DMS53 (cell line): ENCODE data around the gene SARDH.

ENCODE experiments used
- DNase-seq: peaks from one replicate; lab custom pipeline; 2025; lab: John Stamatoyannopoulos, UW

SARDH gene

GRCh38 chr9:133643978-133644760 is 94.0 kb downstream of the SARDH start:
- DNase-seq: no peak

DNA sequence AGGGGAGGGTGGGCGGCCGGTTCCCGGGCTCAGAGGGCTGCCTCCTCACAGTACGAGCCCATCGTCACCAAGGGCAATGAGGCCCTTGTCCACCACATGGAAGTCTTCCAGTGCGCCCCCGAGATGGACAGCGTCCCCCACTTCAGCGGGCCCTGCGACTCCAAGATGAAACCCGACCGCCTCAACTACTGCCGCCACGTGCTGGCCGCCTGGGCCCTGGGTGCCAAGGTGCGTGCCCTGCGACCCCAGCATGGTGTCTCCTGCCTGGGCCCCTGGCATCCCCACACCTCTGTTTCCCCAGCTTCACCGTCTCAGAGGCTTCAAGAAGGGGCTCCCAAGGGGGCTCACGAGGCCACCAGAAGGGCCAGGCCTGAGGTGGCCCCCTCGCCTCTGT is 94.8 kb downstream of the SARDH start:
- DNase-seq: no peak

DNA sequence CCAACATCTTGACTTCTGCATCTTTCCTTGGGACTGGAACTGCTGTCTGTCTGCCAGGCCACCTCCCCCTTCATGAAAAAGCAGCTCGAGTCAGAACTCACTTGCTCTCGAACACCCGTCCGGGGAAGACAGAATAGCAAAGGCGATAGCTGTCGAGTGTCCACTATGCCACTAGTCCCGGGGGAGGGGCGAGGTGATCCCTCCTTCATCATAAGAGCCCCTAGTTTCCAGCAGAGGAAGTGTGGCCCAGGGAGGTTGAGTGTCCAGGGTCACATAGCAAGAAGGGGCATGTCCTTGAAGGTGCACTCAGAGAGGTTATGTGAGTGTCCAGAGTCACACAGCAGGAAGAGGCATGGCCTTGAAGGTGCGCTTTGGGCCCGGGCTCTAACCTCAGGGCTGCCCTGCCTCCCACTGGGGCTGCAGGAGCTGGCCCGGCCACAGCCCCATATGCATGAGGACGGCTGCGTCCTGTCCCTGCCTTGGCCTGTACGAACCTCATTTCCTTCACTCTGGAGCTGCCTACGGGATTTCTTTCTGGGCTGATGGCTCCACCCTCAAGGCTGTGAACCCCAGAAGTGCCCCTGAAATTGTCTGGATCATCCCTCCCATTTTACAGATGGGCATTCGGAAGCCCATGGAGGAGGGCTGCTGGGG is 95.3 kb downstream of the SARDH start:
- DNase-seq: no peak

DNA sequence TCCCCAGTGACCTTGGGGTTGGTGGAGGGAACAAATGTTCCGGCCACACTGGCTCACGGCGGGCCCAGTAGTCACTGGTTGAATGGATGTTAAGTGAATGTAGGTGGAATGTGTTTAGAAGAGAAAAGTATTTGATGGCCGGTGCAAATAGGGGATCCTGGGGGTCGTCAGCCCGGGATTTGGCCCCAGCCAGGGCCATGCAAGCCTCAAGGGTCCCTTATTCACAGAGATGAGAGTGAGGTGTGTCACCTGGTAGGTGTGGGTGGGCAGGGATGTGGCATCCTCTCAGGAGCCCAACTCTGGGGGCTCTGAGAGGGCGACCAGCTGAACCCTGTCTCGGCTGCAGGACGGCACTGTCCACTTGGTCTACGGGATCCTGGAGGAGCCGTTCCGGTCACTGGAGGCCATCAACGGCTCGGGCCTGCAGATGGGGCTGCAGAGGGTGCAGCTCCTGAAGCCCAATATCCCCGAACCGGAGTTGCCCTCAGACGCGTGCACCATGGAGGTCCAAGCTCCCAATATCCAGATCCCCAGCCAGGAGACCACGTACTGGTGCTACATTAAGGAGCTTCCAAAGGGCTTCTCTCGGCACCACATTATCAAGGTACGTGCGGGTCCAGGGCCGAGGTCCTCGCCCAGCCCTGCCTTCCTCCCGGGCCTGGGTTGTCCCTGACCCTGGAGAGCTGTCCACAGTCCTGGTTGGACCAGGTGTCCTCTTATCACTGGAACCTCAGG is 96.1 kb downstream of the SARDH start:
- no peak for DNase-seq

DNA sequence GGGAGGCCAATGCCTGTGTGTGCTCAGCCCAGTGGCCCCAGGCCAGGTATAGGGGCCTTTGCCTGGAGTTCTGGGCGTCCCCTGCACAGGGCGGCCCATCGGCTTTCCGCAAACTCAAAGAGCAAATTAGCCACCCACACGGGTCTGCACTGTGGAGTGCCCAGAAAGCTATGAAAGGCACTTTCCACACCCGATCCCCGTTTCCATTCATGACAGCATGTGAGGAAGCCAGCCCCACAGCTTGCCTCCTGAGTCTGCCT is 96.8 kb downstream of the SARDH start:
- DNase-seq: no peak

DNA sequence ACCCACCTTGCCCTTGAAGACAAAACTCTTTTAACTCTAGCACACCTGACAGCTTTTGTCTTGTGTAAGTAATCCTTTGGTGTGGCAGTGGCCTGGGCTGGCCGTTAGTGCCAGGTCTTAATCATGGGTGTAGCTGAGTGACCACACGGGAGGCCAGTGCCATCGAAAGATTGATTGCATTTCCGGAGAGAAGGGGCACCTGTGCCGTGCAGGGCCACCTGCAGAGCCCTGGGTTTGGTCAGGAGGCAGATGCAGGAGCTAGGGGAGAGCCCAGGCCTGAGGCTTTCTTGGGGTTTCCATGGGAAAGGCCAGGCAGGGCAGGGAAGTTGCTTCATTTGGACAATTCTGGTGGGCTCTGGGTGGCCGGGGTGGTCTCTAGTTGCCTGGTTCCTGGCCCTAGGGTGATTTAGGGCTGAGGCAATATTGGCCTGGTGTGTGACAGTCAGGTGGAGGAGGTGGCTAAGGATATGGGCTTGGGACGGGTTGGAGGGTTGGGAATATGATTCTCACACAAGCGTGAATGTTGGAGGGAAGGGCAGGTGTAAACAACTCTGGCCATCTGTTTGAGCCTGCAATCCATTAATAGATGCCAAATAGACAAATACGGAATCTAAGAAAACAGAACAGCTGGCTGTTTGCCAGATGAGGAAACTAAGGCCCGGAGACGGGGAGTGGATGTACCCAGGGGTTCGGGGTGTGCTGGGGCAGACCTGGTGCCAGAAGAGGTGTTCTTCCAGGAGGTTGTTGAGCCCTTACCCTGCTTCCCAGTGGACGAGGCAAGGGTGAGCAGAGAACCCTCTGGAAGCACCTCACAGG is 97.4 kb downstream of the SARDH start:
- DNase-seq: no peak

DNA sequence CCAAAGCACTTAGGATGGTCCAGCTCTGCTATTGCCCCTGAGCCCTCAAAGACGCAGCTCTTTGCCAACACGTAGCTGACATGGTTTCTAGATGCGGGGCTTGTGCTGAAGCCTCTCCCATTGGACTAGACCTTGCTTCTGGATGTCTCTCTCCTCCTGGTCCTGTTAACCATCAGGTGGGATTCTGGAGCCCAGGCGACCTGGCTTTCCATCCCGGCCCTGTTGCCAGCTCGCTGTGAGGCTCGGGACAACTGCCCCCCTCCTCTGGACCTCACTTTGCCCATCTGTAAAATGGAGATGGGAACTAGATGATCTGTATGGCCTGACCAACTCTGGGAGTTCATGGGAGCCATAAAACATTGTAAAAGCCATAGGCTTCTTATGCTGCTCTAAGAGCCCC is 98.0 kb downstream of the SARDH start:
- DNase-seq: no peak

- DNase-seq: no peak
These were observed 98.5 kb downstream of the SARDH start for GRCh38 chr9:133639613-133640012.

DNA sequence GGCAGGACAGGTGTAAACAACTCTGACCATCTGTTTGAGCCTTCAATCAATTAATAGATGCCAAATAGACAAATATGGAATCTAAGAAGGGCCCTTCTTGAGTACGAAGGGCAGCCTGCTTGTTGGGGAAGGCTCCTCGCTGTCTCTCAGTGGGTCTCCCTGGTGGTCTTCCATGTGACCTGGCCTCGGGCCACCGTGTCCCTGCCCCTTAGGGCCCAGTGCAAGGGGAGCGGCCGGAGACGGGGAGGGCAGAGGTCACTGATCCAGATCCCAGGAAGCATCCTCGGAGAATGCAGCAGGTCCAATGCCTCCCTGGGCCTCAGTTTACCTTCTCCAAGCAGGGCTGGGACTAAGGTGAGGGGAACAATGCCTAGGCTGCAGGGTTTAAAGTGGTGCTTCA is 99.4 kb downstream of the SARDH start:
- no peak for DNase-seq

DNA sequence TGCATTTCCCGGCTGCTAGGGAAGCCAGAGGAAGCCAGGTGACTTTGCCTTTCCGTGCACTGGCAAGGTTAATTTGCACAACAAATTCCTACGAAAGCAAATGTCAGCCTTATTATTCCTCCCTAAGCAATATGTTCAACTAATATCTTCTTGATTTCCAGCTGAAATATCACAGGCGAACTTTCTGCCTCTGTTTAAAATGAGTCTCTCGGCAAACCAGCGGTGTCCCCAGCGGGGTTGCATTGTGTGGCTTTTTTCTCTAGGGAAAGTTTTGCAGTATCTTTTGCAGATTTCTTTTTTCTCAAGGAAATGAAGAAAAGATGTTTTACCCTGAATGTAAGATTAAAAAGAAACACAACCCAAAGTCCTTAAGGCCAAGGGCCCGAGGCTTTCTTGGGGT is 100.1 kb downstream of the SARDH start:
- no peak for DNase-seq

DNA sequence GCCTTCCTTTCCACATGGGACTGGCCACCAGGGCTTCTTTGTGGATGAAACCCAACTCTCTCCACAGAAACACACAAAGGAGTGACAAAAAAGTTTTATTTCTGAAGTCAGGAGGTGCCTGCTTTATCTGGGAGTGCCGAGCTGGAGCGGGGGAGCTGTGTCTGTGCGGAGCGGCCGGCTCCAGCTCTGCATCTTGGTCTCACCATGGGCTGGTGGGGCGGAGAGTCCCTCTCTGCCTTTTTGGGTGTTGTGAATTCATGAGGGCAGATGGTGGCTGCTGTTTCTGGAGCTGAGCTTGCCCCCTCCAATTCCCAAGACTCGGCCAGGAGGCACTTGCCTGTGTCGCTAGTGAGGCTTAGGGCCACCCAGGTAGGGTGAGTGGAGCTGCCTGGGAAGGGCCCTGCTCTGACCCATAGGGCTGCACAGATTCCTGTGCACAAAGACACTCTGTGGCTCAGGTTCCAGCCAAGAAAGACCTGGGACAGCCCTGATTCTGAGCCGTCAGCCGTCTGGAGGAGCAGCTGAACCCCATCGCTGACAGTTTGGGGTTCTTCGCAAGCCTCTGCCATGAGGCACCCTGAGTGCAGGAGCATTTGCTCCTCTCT is 100.6 kb downstream of the SARDH start:
- DNase-seq: no peak

- DNase-seq: no peak
These were observed 101.2 kb downstream of the SARDH start for GRCh38 chr9:133636902-133637301.

GRCh38 chr9:133635533-133636531 is 102.3 kb downstream of the SARDH start, which contains the start of gene DBH:
Gene DBH (plus strand): TSS chr9:133636363. CDS start chr9:133636372, 9 bp downstream.
- DNase-seq: no peak

GRCh38 chr9:133635098-133635497 is 103.1 kb downstream of the SARDH start:
- no peak for DNase-seq

DNA sequence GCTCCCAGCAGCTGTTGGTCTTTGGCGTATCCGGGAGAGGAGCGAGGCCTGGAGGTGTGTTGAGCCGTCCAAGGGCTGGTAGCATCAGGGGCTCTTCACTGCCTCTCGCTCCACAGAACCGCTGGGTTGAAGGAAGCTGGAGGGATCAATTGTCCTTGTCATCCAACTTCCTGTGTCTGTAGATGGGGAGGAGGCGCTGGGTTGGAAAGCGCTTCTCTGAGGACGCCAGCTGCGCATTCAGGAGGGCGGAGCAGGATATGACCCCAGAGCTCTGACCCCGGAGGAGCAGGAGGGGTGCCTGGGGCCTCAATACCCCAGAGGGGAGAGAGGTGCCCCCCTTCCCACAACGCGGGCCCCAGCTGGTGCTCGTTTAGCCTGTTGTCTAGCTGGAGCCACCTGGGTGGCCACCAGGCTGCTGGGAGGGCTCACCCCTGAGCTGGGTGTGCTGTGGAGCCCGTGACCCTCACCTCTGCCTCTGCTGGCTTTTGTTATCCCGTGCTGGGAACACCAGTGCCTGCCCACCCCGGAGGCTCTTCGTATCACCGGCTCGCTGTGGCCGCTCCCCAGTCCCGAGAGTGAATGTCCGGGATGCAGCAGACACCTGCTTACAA is 104.0 kb downstream of the SARDH start:
- peak; percentile 83 for DNase-seq

DNA sequence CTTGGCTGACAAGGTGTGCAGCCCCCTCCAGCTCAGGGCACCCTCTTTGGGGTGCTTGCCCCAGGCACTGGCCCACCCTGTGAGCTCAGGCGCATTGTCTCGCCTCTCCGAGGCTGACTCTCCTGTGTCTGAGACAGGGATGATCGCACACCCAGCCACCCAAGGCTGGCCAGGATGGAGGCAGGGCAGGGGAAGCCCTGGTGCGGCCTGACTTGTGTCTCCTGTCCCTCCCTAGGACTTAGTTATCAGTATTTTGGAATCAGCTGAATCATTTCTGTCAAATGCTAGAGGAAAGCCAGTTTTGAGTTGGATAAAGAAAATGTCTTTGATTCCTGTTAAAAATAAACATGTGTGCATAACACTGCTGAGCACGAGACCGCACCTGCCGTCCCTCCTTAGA is 104.5 kb downstream of the SARDH start:
- no peak for DNase-seq

- DNase-seq: peak; percentile 34
These were observed 105.1 kb downstream of the SARDH start for GRCh38 chr9:133632806-133633680.

GRCh38 chr9:133631111-133631510 is 107.0 kb downstream of the SARDH start:
- no peak for DNase-seq
